SU-DHL-6 (cell line): ENCODE results near the gene SLC28A2.

Experiments used
- H2AFZ ChIP-seq: fragments of 200-600 bp; sonication (generic); 2 replicates; pipeline ENCODE4 v1.6.1; 2014; ENCODE audit warnings: low read depth, mild to moderate bottlenecking, moderate library complexity, mixed read lengths, antibody characterized with exemption, low read length; ENCODE audit not compliant: severe bottlenecking
- H3F3A ChIP-seq: fragments of 200-600 bp; shearing (Covaris generic); 2 replicates; pipeline ENCODE4 v1.6.0; 2016; ENCODE audit warnings: antibody characterized with exemption, mild to moderate bottlenecking; ENCODE audit not compliant: insufficient read depth
- H3K27ac ChIP-seq: fragments of 200-600 bp; sonication (generic); 2 replicates; pipeline ENCODE4 v1.5.1; 2016; ENCODE audit warnings: low read depth, mild to moderate bottlenecking, low read length, moderate library complexity, mixed read lengths
- H3K27me3 ChIP-seq: fragments of 200-600 bp; sonication (generic), shearing (Covaris generic); 2 replicates; pipeline ENCODE4 v1.6.0; 2014; ENCODE audit warnings: mild to moderate bottlenecking, low read length
- H3K36me3 ChIP-seq: fragments of 200-600 bp; sonication (generic); 2 replicates; pipeline ENCODE4 v1.6.1; 2014; ENCODE audit warnings: mild to moderate bottlenecking, low read length, mixed read lengths
- H3K4me2 ChIP-seq: fragments of 300-600, 200-600 bp; shearing (Covaris generic), sonication (generic); 2 replicates; pipeline ENCODE4 v1.6.0; 2014; ENCODE audit warnings: low read length, low read depth, mild to moderate bottlenecking; ENCODE audit not compliant: poor library complexity, severe bottlenecking
- H3K4me3 ChIP-seq: fragments of 200-600 bp; sonication (generic); 2 replicates; pipeline ENCODE4 v1.5.1; 2014; ENCODE audit warnings: antibody characterized with exemption, low read length, mild to moderate bottlenecking, mixed read lengths; ENCODE audit not compliant: insufficient read depth, poor library complexity, severe bottlenecking
- H3K79me2 ChIP-seq: fragments of 200-600 bp; sonication (generic); 2 replicates; pipeline ENCODE4 v1.6.1; 2014; ENCODE audit warnings: mild to moderate bottlenecking, low read length, moderate library complexity; ENCODE audit not compliant: insufficient read depth
- H3K9ac ChIP-seq: fragments of 200-600 bp; sonication (generic); 2 replicates; pipeline ENCODE4 v1.7.0; 2014; ENCODE audit warnings: mild to moderate bottlenecking, low read length
- H3K9me2 ChIP-seq: fragments of 200-600 bp; sonication (generic); replicated peaks from 2 replicates; pipeline ENCODE4 v1.6.1; 2014; ENCODE audit warnings: low read length; ENCODE audit not compliant: insufficient read depth
- H3K9me3 ChIP-seq: fragments of 200-600 bp; sonication (generic); 2 replicates; pipeline ENCODE4 v1.6.1; 2014; ENCODE audit warnings: low read length, mixed read lengths; ENCODE audit not compliant: insufficient read depth
- H4K20me1 ChIP-seq: fragments of 200-600 bp; sonication (generic); 2 replicates; pipeline ENCODE4 v1.6.1; 2014; ENCODE audit warnings: low read depth, mild to moderate bottlenecking, antibody characterized with exemption, low read length, moderate library complexity, mixed read lengths
- CTCF ChIP-seq: fragments of 200-600 bp; sonication (generic); IDR thresholded peaks from one replicate; pipeline ENCODE4 v1.5.1; 2017; ENCODE audit warnings: antibody characterized with exemption, mild to moderate bottlenecking, low read length, moderate library complexity; ENCODE audit not compliant: insufficient read depth, poor library complexity, severe bottlenecking
- EZH2phosphoT487 ChIP-seq: fragments of 200-600 bp; sonication (generic), shearing (Covaris generic); conservative IDR thresholded peaks from 2 replicates; pipeline ENCODE4 v1.6.1; 2018; ENCODE audit warnings: mild to moderate bottlenecking, antibody characterized with exemption, low read length, moderate library complexity, mixed read lengths

SLC28A2 gene

GRCh38 chr15:45279024-45279698, 27.1 kb downstream of the SLC28A2 start:
- no peaks in the 10 kb centered on the region for H3F3A ChIP-seq
- H3K27me3 ChIP-seq: no peaks in the 10 kb centered on the region
- H3K27ac ChIP-seq: no peak overlapping the region
- TF ChIP-seq EZH2phosphoT487 (no peak), CTCF (no peak)
- no peaks in the 10 kb centered on the region for H3K36me3 ChIP-seq
- H3K9ac ChIP-seq: peak overlapping the region; percentile 65
- H3K79me2 ChIP-seq: no peaks in the 10 kb centered on the region
- peak overlapping the region; percentile 62 for H3K4me2 ChIP-seq
- H3K9me2 ChIP-seq: no peaks in the 10 kb centered on the region
- H3K9me3 ChIP-seq: no peaks in the 10 kb centered on the region
- no peaks in the 10 kb centered on the region for H4K20me1 ChIP-seq
- peak overlapping the region; percentile 68 for H3K4me3 ChIP-seq
- no peak overlapping the region for H2AFZ ChIP-seq

- no peaks in the 10 kb centered on the region for H4K20me1 ChIP-seq
- no peaks in the 10 kb centered on the region for H3K9me3 ChIP-seq
- no peak overlapping the region for H3K4me2 ChIP-seq
- H3K9me2 ChIP-seq: no peaks in the 10 kb centered on the region
- H3K4me3 ChIP-seq: no peak overlapping the region
- no peak for TF ChIP-seq EZH2phosphoT487
- no peak for TF ChIP-seq CTCF
- H3K9ac ChIP-seq: no peak overlapping the region
- no peaks in the 10 kb centered on the region for H3F3A ChIP-seq
- no peak overlapping the region for H2AFZ ChIP-seq
- no peak overlapping the region for H3K27ac ChIP-seq
- H3K36me3 ChIP-seq: no peaks in the 10 kb centered on the region
- H3K79me2 ChIP-seq: no peaks in the 10 kb centered on the region
- H3K27me3 ChIP-seq: no peaks in the 10 kb centered on the region
Observed at GRCh38 chr15:45285413-45285812, 33.4 kb downstream of the SLC28A2 start.

GRCh38 chr15:45287390-45287956, 35.4 kb downstream of the SLC28A2 start:
- H3K27ac ChIP-seq: no peak overlapping the region
- no peaks in the 10 kb centered on the region for H3K9me2 ChIP-seq
- H3K9me3 ChIP-seq: no peaks in the 10 kb centered on the region
- no peaks in the 10 kb centered on the region for H3F3A ChIP-seq
- no peaks in the 10 kb centered on the region for H3K79me2 ChIP-seq
- H2AFZ ChIP-seq: no peak overlapping the region
- no peaks in the 10 kb centered on the region for H4K20me1 ChIP-seq
- H3K27me3 ChIP-seq: no peaks in the 10 kb centered on the region
- no peaks in the 10 kb centered on the region for H3K36me3 ChIP-seq
- no peak overlapping the region for H3K9ac ChIP-seq
- TF ChIP-seq EZH2phosphoT487 (no peak), CTCF (no peak)
- H3K4me2 ChIP-seq: no peak overlapping the region
- H3K4me3 ChIP-seq: no peak overlapping the region
